Skeletal muscle satellite cell (primary cell): Measurements from ENCODE around the gene RNU7-1. TPM values are rescaled to one million over a fixed set of nuclear protein-coding genes. Genes with fewer than 3 reads are reported as not detected.
"Not testable (repeated sequence)": the region's sequence is repeated elsewhere in the genome, so short reads cannot be mapped to it uniquely, and the experiment has no call there.

Source experiments
- H3K27me3 ChIP-seq: 2 replicates; pipeline ENCODE4 v1.7.0; 2013; ENCODE audit warnings: low read length; ENCODE audit not compliant: control insufficient read depth, insufficient read depth
- H3K36me3 ChIP-seq: 2 replicates; pipeline ENCODE4 v1.7.0; 2013; ENCODE audit warnings: mild to moderate bottlenecking, control low read depth, low read length; ENCODE audit not compliant: insufficient read depth
- H3K4me1 ChIP-seq: 2 replicates; pipeline ENCODE4 v1.7.0; 2013; ENCODE audit warnings: low read length; ENCODE audit not compliant: control insufficient read depth, insufficient read depth
- H3K4me2 ChIP-seq: 2 replicates; pipeline ENCODE4 v1.7.0; 2013; ENCODE audit warnings: mild to moderate bottlenecking, low read length
- H3K4me3 ChIP-seq: 2 replicates; pipeline ENCODE4 v1.7.0; 2013; ENCODE audit warnings: low read length
- H3K9ac ChIP-seq: 2 replicates; pipeline ENCODE4 v1.7.0; 2013; ENCODE audit warnings: mild to moderate bottlenecking, low read depth, low read length, moderate library complexity
- H3K9me3 ChIP-seq: replicated peaks from 2 replicates; pipeline ENCODE4 v1.7.0; 2013; ENCODE audit warnings: mild to moderate bottlenecking, control low read depth, low read length
- total RNA-seq: library from RNA; depleted of rRNA; stranded (reverse); fragments of >200 nt; gene quantifications from 2 replicates; pipeline ENCODE4 v1.2.3, GENCODE V29; 2012; rRNA removed

The RNU7-1 gene
- total RNA-seq, result not detected in 2 replicates

DNA sequence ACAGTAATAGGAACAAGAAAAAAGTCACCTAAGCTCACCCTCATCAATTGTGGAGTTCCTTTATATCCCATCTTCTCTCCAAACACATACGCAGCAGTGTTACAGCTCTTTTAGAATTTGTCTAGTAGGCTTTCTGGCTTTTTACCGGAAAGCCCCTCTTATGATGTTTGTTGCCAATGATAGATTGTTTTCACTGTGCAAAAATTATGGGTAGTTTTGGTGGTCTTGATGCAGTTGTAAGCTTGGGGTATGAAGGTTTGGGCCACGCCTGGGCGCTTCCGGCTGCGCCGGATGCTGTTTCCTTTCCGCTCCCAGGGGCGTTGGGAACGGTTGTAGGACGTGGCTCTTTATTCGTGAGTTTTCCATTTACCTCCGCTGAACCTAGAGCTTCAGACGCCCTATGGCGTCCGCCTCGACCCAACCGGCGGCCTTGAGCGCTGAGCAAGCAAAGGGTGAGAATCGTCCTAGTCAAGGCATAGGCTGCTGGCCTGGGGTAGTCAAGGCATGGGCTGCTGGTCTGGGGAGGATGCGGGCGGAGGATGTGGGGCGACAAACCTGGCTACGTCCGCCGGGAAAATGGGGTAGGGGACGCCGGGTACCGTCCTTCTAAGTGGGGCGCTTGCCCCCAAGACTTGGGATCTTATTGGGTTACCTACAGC lies at the start of gene RNU7-1, which contains the start of gene C12orf57:
TSS of gene RNU7-1 (plus strand) at position 95 of the 659 bp plus-strand sequence.
TSS of gene C12orf57 (plus strand) at position 301 of the 659 bp plus-strand sequence. CDS start at position 401, 100 bp downstream.
- Histone ChIP-seq H3K9ac (peak within 1 kb of the TSS; percentile 81), H3K9me3 (no peaks in the 10 kb centered on the region), H3K36me3 (peaks cover 30% of the 10 kb centered on the region), H3K4me1 (peaks cover 18% of the 10 kb centered on the region), H3K27me3 (no peaks in the 10 kb centered on the region), H3K4me2 (peak within 1 kb of the TSS; percentile 95), H3K4me3 (peak within 1 kb of the TSS; percentile 78)

- Histone ChIP-seq H3K4me2 (no peak overlapping the region), H3K9ac (no peak overlapping the region), H3K27me3 (no peaks in the 10 kb centered on the region), H3K36me3 (no peaks in the 10 kb centered on the region), H3K9me3 (no peaks in the 10 kb centered on the region), H3K4me3 (no peak overlapping the region), H3K4me1 (peaks cover 13% of the 10 kb centered on the region)
Observed at GRCh38 chr12:6894321-6894720, 49.3 kb upstream of the RNU7-1 start.

DNA sequence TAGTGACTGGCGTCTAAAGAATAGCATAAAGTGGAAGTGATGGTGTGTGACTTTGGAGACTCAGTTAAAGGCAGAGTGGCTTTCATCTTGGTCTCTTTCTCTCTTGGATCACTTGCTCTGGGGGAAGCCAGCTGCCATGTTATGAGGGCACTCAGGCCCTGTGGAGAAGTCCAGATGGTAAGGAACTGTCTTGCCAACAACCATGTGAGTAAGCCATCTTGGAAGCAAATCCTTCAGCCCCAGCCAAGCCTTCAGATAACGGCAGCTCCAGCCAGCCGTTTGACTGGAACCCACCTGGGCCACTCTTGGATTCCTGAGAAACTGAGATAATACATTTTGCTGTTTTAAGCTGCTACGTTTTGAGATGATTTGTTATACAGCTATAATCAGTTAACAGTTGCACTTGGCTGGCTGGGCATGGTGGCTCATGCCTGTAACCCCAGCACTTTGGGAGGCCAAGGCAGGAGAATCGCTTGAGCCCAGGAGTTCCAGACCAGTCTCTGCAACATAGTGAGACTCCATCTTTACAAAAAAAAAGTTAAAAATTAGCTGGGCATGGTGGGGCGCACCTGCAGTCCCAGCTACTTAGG lies 46.7 kb upstream of the RNU7-1 start:
- Histone ChIP-seq H3K27me3 (no peaks in the 10 kb centered on the region), H3K4me2 (no peak overlapping the region), H3K4me3 (no peak overlapping the region), H3K36me3 (no peaks in the 10 kb centered on the region), H3K9ac (no peak overlapping the region), H3K4me1 (no peaks in the 10 kb centered on the region), H3K9me3 (no peaks in the 10 kb centered on the region)

DNA sequence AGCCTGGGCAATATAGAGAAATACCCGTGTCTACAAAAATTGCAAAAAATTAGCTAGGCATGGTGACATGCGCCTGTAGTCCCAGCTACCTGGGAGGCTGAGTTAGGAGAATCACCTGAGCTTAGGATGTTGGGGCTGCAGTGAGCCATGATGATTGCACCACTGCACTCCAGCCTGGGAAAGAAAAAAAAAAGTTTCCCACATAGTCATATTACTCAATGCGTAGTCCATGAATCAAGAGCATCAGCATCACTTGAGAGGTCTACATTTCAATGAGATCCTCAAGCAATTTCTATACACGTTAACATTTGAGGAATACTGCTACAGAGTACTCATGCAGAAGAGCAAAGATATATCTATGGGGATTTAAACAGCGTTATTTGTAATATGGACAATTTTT lies 44.2 kb upstream of the RNU7-1 start:
- Histone ChIP-seq H3K9ac (no peak overlapping the region), H3K4me1 (peaks cover 3% of the 10 kb centered on the region), H3K9me3 (no peaks in the 10 kb centered on the region), H3K4me2 (no peak overlapping the region), H3K4me3 (no peak overlapping the region), H3K36me3 (no peaks in the 10 kb centered on the region), H3K27me3 (no peaks in the 10 kb centered on the region)

DNA sequence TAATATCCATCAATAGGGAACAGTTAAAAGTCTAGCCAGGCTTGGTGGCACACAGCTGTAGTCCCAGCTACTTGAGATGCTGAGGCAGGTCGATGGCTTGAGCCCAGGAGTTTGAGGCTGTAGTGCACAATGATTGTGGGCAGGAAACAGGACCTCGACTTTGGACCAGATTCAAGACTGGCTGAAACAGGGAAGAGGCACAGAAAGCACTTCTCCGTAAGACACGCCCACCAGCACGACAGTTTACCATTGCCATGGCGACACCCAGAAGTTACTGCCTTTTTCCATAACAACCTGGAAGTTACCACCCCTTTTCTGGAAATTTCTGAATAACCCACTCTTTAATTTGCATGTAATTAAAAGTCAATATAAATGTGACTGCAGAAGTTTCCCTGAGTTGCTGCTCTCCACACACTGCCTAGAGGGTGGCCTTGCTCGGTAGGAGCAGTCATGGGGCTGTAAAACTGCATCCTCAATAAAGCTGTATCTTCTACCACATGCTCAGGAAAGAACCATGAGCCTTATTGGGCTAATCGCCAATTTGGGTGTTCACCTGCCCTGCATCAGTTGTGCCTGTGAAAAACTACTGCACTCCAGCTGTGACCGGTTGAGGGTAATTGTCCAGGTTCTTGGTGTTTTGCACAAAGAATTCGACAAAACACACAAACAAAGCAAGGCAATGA lies 43.6 kb upstream of the RNU7-1 start:
- Histone ChIP-seq H3K4me2 (no peak overlapping the region), H3K36me3 (no peaks in the 10 kb centered on the region), H3K4me1 (peaks cover 5% of the 10 kb centered on the region), H3K9ac (no peak overlapping the region), H3K4me3 (no peak overlapping the region), H3K9me3 (no peaks in the 10 kb centered on the region), H3K27me3 (no peaks in the 10 kb centered on the region)

GRCh38 chr12:6902448-6902847 lies 41.2 kb upstream of the RNU7-1 start:
- Histone ChIP-seq H3K9ac (no peak overlapping the region), H3K4me3 (no peak overlapping the region), H3K27me3 (no peaks in the 10 kb centered on the region), H3K4me1 (peaks cover 9% of the 10 kb centered on the region), H3K36me3 (no peaks in the 10 kb centered on the region), H3K4me2 (no peak overlapping the region), H3K9me3 (no peaks in the 10 kb centered on the region)

- Histone ChIP-seq H3K9me3 (no peaks in the 10 kb centered on the region), H3K4me3 (no peak overlapping the region), H3K36me3 (no peaks in the 10 kb centered on the region), H3K4me2 (no peak overlapping the region), H3K4me1 (peaks cover 9% of the 10 kb centered on the region), H3K27me3 (no peaks in the 10 kb centered on the region), H3K9ac (no peak overlapping the region)
Observed at GRCh38 chr12:6903722-6904121, 39.9 kb upstream of the RNU7-1 start.

- H3K4me3 ChIP-seq, result peak within 1 kb of the TSS; percentile 80
- peaks cover 9% of the 10 kb centered on the region for H3K4me1 ChIP-seq
- H3K9me3 ChIP-seq, result no peaks in the 10 kb centered on the region
- H3K36me3 ChIP-seq, result no peaks in the 10 kb centered on the region
- peak within 1 kb of the TSS; percentile 84 for H3K9ac ChIP-seq
- H3K4me2 ChIP-seq, result peak within 1 kb of the TSS; percentile 88
- H3K27me3 ChIP-seq, result no peaks in the 10 kb centered on the region
Observed at GRCh38 chr12:6904280-6905276, 39.0 kb upstream of the RNU7-1 start, which contains the start of gene LRRC23. LRRC23 (plus strand) TSS chr12:6904822; CDS start chr12:6905634, 812 bp downstream.

DNA sequence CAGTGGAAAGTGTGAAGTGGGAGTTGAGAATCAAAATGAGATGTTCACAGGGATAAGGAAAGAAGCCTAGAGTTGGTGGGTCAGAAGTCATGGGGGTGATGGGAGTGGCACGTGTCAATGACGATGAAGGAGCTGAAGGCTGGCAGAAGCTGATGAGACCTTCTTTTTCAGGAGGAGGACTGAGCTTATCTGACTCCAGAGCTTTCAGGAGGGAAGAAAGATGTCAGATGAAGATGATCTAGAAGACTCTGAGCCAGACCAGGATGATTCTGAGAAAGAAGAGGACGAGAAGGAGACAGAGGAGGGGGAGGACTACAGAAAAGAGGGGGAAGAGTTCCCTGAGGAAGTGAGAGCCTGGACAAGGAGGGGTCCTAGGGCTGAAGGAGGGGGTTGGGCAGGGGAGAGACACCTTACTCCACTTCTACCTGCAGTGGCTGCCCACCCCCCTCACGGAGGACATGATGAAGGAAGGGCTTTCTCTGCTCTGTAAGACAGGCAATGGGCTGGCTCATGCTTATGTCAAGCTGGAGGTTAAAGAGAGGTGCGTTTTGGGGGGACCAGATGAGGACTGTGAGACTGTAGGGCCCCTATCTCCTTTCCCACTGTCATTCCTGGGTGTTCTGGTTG lies 38.1 kb upstream of the RNU7-1 start:
- Histone ChIP-seq H3K9ac (peak overlapping the region; percentile 84), H3K36me3 (no peaks in the 10 kb centered on the region), H3K4me2 (peak overlapping the region; percentile 88), H3K4me3 (peak overlapping the region; percentile 80), H3K27me3 (no peaks in the 10 kb centered on the region), H3K9me3 (no peaks in the 10 kb centered on the region), H3K4me1 (peaks cover 9% of the 10 kb centered on the region)

GRCh38 chr12:6908141-6908540 lies 35.5 kb upstream of the RNU7-1 start:
- H3K4me2 ChIP-seq, H3K9me3 ChIP-seq, H3K9ac ChIP-seq, H3K4me3 ChIP-seq, H3K27me3 ChIP-seq, H3K36me3 ChIP-seq, H3K4me1 ChIP-seq: not testable (repeated sequence)
